T-cell (primary cell): Measurements from ENCODE around the gene TMCO4. TPM values are rescaled to one million over a fixed set of nuclear protein-coding genes. Genes with fewer than 3 reads are reported as not detected.
A peak's percentile ranks its signal among the peaks of the same experiment; 100 is the strongest.

Source experiments
- ATAC-seq, 4 experiments: fragments of 200-7000 bp in 3 of 4; fragments of 150-1000 bp in 1 of 4; cut with Tn5 transposase; replicated peaks in 1 of 4; 1 replicate in 3 of 4; 2 replicates in 1 of 4; pipeline ENCODE4 v1.10.0; 2021; ENCODE audit warnings: moderate library complexity in 3 of 4, mild to moderate bottlenecking in 2 of 4, moderate number of reproducible peaks in 1 of 4
- CTCF ChIA-PET, 2 donors: fragments of 300-600 bp; sonication (Branson Sonifier 250); formaldehyde crosslinking; loops; one replicate each; lab custom pipeline; 2022; ENCODE audit warnings: antibody characterized with exemption in 2 of 2; lab: Charles Lee
- POLR2A ChIA-PET, 2 donors: fragments of 300-600 bp; sonication (Branson Sonifier 250); formaldehyde crosslinking; loops; one replicate each; lab custom pipeline; 2022; ENCODE audit warnings: antibody characterized with exemption in 2 of 2; lab: Charles Lee
- DNase-seq, 35 experiments: peaks; one replicate each; pipeline versions ENCODE4 v3.0.0 to v3.0.0-alpha.2; 2013 to 2023
- H3K27ac ChIP-seq: one replicate; pipeline ENCODE4 v1.5.1; 2013; ENCODE audit warnings: low read length
- H3K27me3 ChIP-seq, 2 experiments: replicated peaks in 1 of 2; 1 replicate in 1 of 2; 2 replicates in 1 of 2; pipeline versions ENCODE4 v1.6.1 to v1.7.0; 2013; ENCODE audit warnings: low read length in 1 of 2, mixed read lengths in 1 of 2; ENCODE audit not compliant: control insufficient read depth in 2 of 2, insufficient read depth in 2 of 2; ENCODE audit errors: extremely low read depth in 1 of 2
- H3K36me3 ChIP-seq, 2 donors: 1 replicate in 1 of 2; 2 replicates in 1 of 2; pipeline versions ENCODE4 v1.6.1 to v1.7.0; 2013; ENCODE audit warnings: low read length in 1 of 2; ENCODE audit not compliant: control insufficient read depth in 2 of 2, insufficient read depth in 1 of 2; ENCODE audit errors: extremely low read depth in 1 of 2
- H3K4me1 ChIP-seq, 2 experiments: 1 replicate in 1 of 2; 2 replicates in 1 of 2; pipeline versions ENCODE4 v1.6.1 to v1.7.0; 2013; ENCODE audit warnings: low read length in 2 of 2, mixed read lengths in 1 of 2; ENCODE audit not compliant: insufficient read depth in 2 of 2, control insufficient read depth in 1 of 2; ENCODE audit errors: extremely low read depth in 1 of 2
- H3K4me3 ChIP-seq, 2 donors: 1 replicate in 1 of 2; 2 replicates in 1 of 2; pipeline versions ENCODE4 v1.5.1 to v1.7.0; 2013; ENCODE audit warnings: mild to moderate bottlenecking in 2 of 2, low read length in 1 of 2, moderate library complexity in 1 of 2; ENCODE audit not compliant: control insufficient read depth in 1 of 2; ENCODE audit errors: extremely low read depth in 1 of 2
- H3K9me3 ChIP-seq: 2 replicates; pipeline ENCODE4 v1.7.0; 2013
- H3K27ac Mint-ChIP-seq, 2 donors: one replicate each; pipeline ENCODE4 v1.8.0; 2020 to 2021; ENCODE audit warnings: mild to moderate bottlenecking in 2 of 2, mixed read lengths in 2 of 2
- H3K27me3 Mint-ChIP-seq, 2 donors: one replicate each; pipeline ENCODE4 v1.8.0; 2021 to 2022; ENCODE audit warnings: mixed read lengths in 2 of 2
- H3K36me3 Mint-ChIP-seq: one replicate; pipeline ENCODE4 v1.8.0; 2021; ENCODE audit warnings: mixed read lengths
- H3K4me1 Mint-ChIP-seq, 3 donors: one replicate each; pipeline ENCODE4 v1.8.0; 2020 to 2022; ENCODE audit warnings: mixed read lengths in 3 of 3, mild to moderate bottlenecking in 1 of 3
- H3K4me3 Mint-ChIP-seq, 3 donors: one replicate each; pipeline ENCODE4 v1.8.0; 2020 to 2022; ENCODE audit warnings: mild to moderate bottlenecking in 3 of 3, mixed read lengths in 3 of 3, moderate library complexity in 3 of 3
- H3K9me3 Mint-ChIP-seq, 3 donors: one replicate each; pipeline ENCODE4 v1.8.0; 2020 to 2022; ENCODE audit warnings: mixed read lengths in 3 of 3
- WGBS: methylation state at CpG from one replicate; pipeline ENCODE4 v1.1.5; 2013; ENCODE audit warnings: missing lambda C conversion rate; ENCODE audit not compliant: insufficient coverage; 5-methylcytosine and 5-hydroxymethylcytosine counted together
- total RNA-seq, 35 experiments: library from RNA in 6 of 35; stranded (reverse) in 6 of 35; fragments of 120-200 nt in 1 of 35; gene quantifications; one replicate each; pipeline versions ENCODE4 v1.2.1 to v1.2.4 and lab custom pipeline; 2013 to 2026

Gene TMCO4
- total RNA-seq, 5 donors from 2014 or later (not counting 1 experiment from before 2014, with no cell fraction given) = 17.2 to 29.2 (median 22.3) TPM

DNA sequence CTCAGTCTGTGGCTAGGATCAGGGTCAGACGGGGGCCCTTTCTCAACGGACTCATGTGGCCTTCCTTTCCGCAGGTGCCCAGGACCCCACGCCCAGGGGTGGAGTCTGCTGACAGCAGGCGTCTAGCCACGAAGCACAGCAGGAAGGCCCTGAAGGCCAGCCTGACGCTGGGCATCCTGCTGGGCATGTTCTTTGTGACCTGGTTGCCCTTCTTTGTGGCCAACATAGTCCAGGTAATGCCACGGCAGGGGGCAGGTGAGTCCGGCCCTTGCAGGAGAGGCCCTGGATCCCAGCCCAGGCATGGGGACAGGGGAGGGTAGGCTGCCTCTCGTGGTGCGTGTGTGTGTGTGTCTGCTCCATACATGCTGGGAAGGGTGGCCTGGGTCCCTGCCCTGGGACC is 121.2 kb downstream of the TMCO4 start:
- Histone ChIP-seq H3K4me1 (no peaks in the 10 kb centered on the region), H3K4me3 (no peak overlapping the region), H3K9me3 (no peaks in the 10 kb centered on the region), H3K27me3 (peaks cover 0 to 4% of the 10 kb centered on the region in 2 experiments), H3K27ac (no peak overlapping the region), H3K36me3 (peaks cover 0 to 2% of the 10 kb centered on the region in 2 donors)
- ChIA-PET CTCF (no interaction called here), POLR2A (no interaction called here)
- no peak overlapping the region for H3K27ac Mint-ChIP-seq
- peaks cover 4% of the 10 kb centered on the region for H3K36me3 Mint-ChIP-seq
- H3K4me1 Mint-ChIP-seq = peaks cover 0 to 6% (median 0%) of the 10 kb centered on the region in 3 donors
- H3K27me3 Mint-ChIP-seq = peaks cover 0 to 6% of the 10 kb centered on the region in 2 donors
- H3K4me3 Mint-ChIP-seq = no peak overlapping the region
- H3K9me3 Mint-ChIP-seq = no peaks in the 10 kb centered on the region
- DNase-seq = no peak
- ATAC-seq = no peak
- 67% methylated on average over 8 of the region's 11 CpGs for WGBS

DNA sequence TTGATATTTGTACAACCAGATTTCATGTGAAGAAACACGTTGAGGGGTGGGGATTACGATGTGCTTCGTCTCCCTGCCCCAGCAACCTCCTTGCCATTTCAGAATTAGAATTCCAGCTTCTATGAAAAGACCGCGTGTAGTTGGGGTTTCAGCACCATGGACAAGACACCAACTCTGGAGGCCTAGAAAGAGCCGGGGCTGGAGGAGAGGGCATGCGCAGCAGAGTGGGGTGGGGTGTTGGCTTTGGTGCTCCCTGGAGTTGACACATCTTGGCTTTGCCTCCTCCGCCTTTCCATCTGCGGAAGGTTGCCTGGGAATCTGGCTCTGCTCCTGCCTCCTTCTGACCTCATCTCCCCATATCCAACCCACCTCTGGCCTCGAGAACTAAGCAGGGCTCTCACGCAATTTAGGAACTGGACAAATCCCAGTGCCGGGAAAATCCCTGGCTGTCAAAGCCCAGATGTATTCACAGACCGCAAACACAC is 123.2 kb downstream of the TMCO4 start:
- Mint-ChIP-seq H3K27ac (no peak overlapping the region), H3K4me3 (no peak overlapping the region), H3K36me3 (no peaks in the 10 kb centered on the region), H3K9me3 (no peaks in the 10 kb centered on the region), H3K27me3 (peaks cover 0 to 6% of the 10 kb centered on the region in 2 donors), H3K4me1 (peaks cover 0 to 2% (median 0%) of the 10 kb centered on the region in 3 donors)
- Histone ChIP-seq H3K9me3 (no peaks in the 10 kb centered on the region), H3K36me3 (peaks cover 0 to 2% of the 10 kb centered on the region in 2 donors), H3K4me1 (no peaks in the 10 kb centered on the region), H3K27ac (no peak overlapping the region), H3K4me3 (no peak overlapping the region), H3K27me3 (peaks cover 0 to 15% of the 10 kb centered on the region in 2 experiments)
- ChIA-PET POLR2A (no interaction called here), CTCF (interaction anchor here in 1 of 2 donors (0.8 to 1.0 kb wide), 2 partner anchors 14 to 289 kb away, joined by 3 to 4 read pairs; no protein-coding TSS in a partner anchor)
- DNase-seq (peak in 6 of 35 experiments; percentile 14 to 40 (median 22)), ATAC-seq (no peak)
- WGBS = 61% methylated on average over 6 of the region's 13 CpGs

DNA sequence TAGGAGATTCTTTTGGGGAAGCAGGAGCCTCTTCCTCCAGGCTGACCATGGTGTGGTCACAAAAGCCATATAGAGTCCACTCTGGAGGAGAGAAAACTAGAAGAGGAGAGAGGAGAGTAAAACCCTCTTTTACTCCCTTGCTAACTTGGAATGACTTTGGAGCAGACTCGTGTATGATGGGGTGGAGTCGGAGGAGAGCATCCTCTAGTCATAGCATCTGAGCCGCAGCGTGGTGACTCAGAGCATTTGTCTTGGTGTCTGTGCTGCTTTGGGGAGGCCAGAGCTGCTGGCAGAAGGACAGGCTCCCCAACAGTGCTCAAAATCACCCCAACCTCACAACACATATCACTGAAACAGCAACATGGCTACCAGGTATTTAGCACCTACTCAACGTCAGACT is 123.9 kb downstream of the TMCO4 start:
- Histone ChIP-seq H3K4me3 (no peak overlapping the region), H3K27ac (no peak overlapping the region), H3K4me1 (no peaks in the 10 kb centered on the region), H3K27me3 (peaks cover 0 to 18% of the 10 kb centered on the region in 2 experiments), H3K9me3 (no peaks in the 10 kb centered on the region), H3K36me3 (peaks cover 0 to 2% of the 10 kb centered on the region in 2 donors)
- ChIA-PET POLR2A (no interaction called here), CTCF (no interaction called here)
- no peaks in the 10 kb centered on the region for H3K9me3 Mint-ChIP-seq
- peaks cover 0 to 2% (median 0%) of the 10 kb centered on the region in 3 donors for H3K4me1 Mint-ChIP-seq
- H3K27ac Mint-ChIP-seq = no peak overlapping the region
- DNase-seq = no peak
- ATAC-seq = no peak
- no peaks in the 10 kb centered on the region for H3K36me3 Mint-ChIP-seq
- peaks cover 0 to 6% of the 10 kb centered on the region in 2 donors for H3K27me3 Mint-ChIP-seq
- H3K4me3 Mint-ChIP-seq = no peak overlapping the region
- WGBS = 100% methylated on average over 1 of the region's 5 CpGs

DNA sequence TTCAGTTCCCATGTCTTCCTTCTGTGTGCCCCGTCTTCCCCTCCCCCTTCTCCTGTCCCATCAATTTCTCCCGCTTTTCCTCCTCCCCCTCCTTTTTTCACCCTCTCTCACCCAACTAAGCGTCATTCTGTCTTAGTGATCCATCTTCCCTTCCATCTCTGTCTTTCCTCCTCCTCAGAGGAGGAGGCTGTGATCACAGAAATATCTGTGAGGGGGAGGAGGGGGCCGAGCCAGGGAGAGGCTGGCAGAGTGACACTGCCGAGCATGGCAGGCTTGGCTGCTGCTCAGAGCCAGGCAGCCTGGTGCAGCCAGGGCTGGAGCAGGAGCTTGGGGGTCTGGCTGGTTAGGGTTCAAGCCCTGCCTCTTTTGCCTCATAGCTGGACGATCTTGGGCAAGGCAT is 127.5 kb downstream of the TMCO4 start:
- no peaks in the 10 kb centered on the region for H3K36me3 ChIP-seq
- ATAC-seq (no peak), DNase-seq (no peak)
- no peak overlapping the region for H3K4me3 Mint-ChIP-seq
- H3K27ac ChIP-seq = no peak overlapping the region
- ChIA-PET CTCF (no interaction called here), POLR2A (no interaction called here)
- H3K36me3 Mint-ChIP-seq = no peaks in the 10 kb centered on the region
- no peak overlapping the region for H3K27ac Mint-ChIP-seq
- H3K27me3 Mint-ChIP-seq = peaks cover 1 to 11% of the 10 kb centered on the region in 2 donors
- no peak overlapping the region for H3K4me3 ChIP-seq
- WGBS = 67% methylated on average over 3 of the region's 6 CpGs
- no peaks in the 10 kb centered on the region for H3K4me1 ChIP-seq
- peaks cover 4 to 24% of the 10 kb centered on the region in 2 experiments for H3K27me3 ChIP-seq
- H3K9me3 Mint-ChIP-seq = no peaks in the 10 kb centered on the region
- H3K9me3 ChIP-seq = no peaks in the 10 kb centered on the region
- peaks cover 0 to 5% (median 0%) of the 10 kb centered on the region in 3 donors for H3K4me1 Mint-ChIP-seq

DNA sequence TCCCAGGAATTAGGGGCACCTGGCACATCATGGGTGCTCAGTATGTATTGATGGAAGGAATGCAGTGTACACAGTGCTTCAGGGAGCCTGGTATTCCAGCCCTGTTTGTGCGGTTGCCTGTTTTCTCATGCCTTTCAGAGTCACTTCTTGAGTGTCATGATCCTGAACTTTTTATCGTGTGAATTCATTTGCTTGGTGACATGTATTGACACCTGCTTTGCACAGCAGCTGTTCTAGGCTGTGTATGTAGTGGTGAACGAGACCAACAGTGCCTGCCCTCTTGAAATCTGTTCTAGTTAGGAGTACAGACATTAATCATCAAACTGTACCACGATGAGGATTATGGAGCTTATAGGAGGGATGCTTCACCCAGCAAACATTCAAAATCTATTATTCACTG is 128.9 kb downstream of the TMCO4 start:
- Histone ChIP-seq H3K36me3 (no peaks in the 10 kb centered on the region), H3K27me3 (peaks cover 6 to 34% of the 10 kb centered on the region in 2 experiments), H3K27ac (no peak overlapping the region), H3K4me1 (peaks cover 0 to 2% of the 10 kb centered on the region in 2 experiments), H3K4me3 (no peak overlapping the region), H3K9me3 (no peaks in the 10 kb centered on the region)
- ATAC-seq (no peak), DNase-seq (no peak)
- no peaks in the 10 kb centered on the region for H3K9me3 Mint-ChIP-seq
- no peak overlapping the region for H3K27ac Mint-ChIP-seq
- H3K36me3 Mint-ChIP-seq = no peaks in the 10 kb centered on the region
- H3K4me1 Mint-ChIP-seq = peaks cover 7 to 15% (median 14%) of the 10 kb centered on the region in 3 donors
- WGBS = 86% methylated on average over 1 of the region's 4 CpGs
- H3K27me3 Mint-ChIP-seq = peaks cover 7 to 23% of the 10 kb centered on the region in 2 donors
- H3K4me3 Mint-ChIP-seq = no peak overlapping the region
- ChIA-PET POLR2A (no interaction called here), CTCF (no interaction called here)

DNA sequence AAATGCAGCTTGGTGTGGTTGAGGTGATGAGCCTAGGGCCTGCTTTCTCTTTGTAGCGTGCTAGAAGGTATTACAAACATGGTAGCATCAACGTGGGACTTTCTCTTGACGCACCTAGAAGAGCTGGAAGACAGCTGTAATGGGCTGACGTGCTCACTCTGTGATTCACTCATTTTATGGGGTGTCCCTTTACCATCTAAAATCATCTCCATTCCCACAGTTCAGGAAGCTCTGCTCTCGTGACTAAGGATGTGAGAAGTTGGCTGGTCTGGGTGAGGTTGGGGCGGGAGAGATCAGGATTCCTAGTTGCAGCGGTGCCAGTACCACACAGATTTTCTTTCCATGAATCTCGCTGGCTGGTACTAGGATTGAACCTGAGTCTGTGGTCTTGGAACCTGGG is 130.8 kb downstream of the TMCO4 start:
- H3K9me3 ChIP-seq = no peaks in the 10 kb centered on the region
- ChIA-PET CTCF (interaction anchor here (1.1 to 1.2 kb wide), 2 partner anchors 10 to 35 kb away, joined by 3 read pairs; no protein-coding TSS in a partner anchor), POLR2A (no interaction called here)
- no peak overlapping the region for H3K4me3 Mint-ChIP-seq
- ATAC-seq (no peak), DNase-seq (no peak)
- WGBS = 80% methylated on average over 3 of the region's 8 CpGs
- no peak overlapping the region for H3K27ac Mint-ChIP-seq
- peaks cover 9 to 22% of the 10 kb centered on the region in 2 donors for H3K27me3 Mint-ChIP-seq
- peaks cover 9 to 44% of the 10 kb centered on the region in 2 experiments for H3K27me3 ChIP-seq
- H3K36me3 ChIP-seq = no peaks in the 10 kb centered on the region
- no peaks in the 10 kb centered on the region for H3K9me3 Mint-ChIP-seq
- peaks cover 0 to 16% of the 10 kb centered on the region in 2 experiments for H3K4me1 ChIP-seq
- H3K36me3 Mint-ChIP-seq = no peaks in the 10 kb centered on the region
- H3K4me1 Mint-ChIP-seq = peaks cover 14 to 23% (median 21%) of the 10 kb centered on the region in 3 donors
- H3K27ac ChIP-seq = no peak overlapping the region
- H3K4me3 ChIP-seq = no peak overlapping the region
